HCT116 (cell line): Measurements from ENCODE around the gene TAF1. TPM values are rescaled to one million over a fixed set of nuclear protein-coding genes. Genes with fewer than 3 reads are reported as not detected.

Source experiments
- ATAC-seq: fragments of 200-7000 bp; cut with Tn5 transposase; 2 replicates; pipeline ENCODE4 v1.9.1; 2020; ENCODE audit warnings: mild to moderate bottlenecking, moderate library complexity
- BruUV-seq: library from RNA; stranded (reverse); fragments of 400-500 nt; replicated peaks from 2 replicates; lab custom pipeline; 2021; lab: Mats Ljungman, UMichigan
- CTCF ChIA-PET: fragments of 300-600 bp; sonication (Branson Sonifier 250); formaldehyde crosslinking; loops from one replicate; lab custom pipeline; 2021; ENCODE audit warnings: antibody characterized with exemption; lab: Charles Lee
- POLR2A ChIA-PET: fragments of 300-600, 350-600 bp; sonication (Branson Sonifier 250); formaldehyde crosslinking; loops from one replicate; lab custom pipeline; 2021; ENCODE audit warnings: antibody characterized with exemption; lab: Charles Lee
- RAD21 ChIA-PET, 2 experiments: fragments of 300-600 bp; sonication (Branson Sonifier 250); formaldehyde crosslinking; loops; one replicate each; lab custom pipeline; 2023; ENCODE audit warnings: low total read pairs in 2 of 2; ENCODE audit not compliant: uncharacterized antibody in 2 of 2, unreplicated experiment in 2 of 2, low non-redundant PET in 1 of 2; lab: Charles Lee
- DNase-seq: peaks from one replicate; pipeline ENCODE4 v3.0.0-alpha.2; 2010; ENCODE audit warnings: low read depth, low spot score
- H2AFZ ChIP-seq: fragments of 200-600 bp; shearing (Covaris generic), sonication (generic); 2 replicates; pipeline ENCODE4 v1.6.1; 2017; ENCODE audit warnings: low read depth, mixed run types, mixed read lengths, antibody characterized with exemption, low read length; ENCODE audit not compliant: poor library complexity, severe bottlenecking
- H3K27ac ChIP-seq: 2 replicates; pipeline ENCODE4 v1.5.1; 2012; ENCODE audit warnings: low read depth, low read length
- H3K27me3 ChIP-seq: fragments of 200-600 bp; sonication (generic); 2 replicates; pipeline ENCODE4 v1.6.1; 2016; ENCODE audit warnings: mixed run types, low read length, mixed read lengths; ENCODE audit not compliant: insufficient read depth
- H3K36me3 ChIP-seq, 2 experiments: fragments of 200-500 bp in 1 of 2; fragments of 200-600 bp in 1 of 2; sonication (Bioruptor generic) in 1 of 2; sonication (generic) in 1 of 2; 2 replicates each; pipeline versions ENCODE4 v1.5.1 to v1.6.1; 2014 to 2016; ENCODE audit warnings: low read length in 2 of 2, inconsistent platforms in 1 of 2, mixed read lengths in 1 of 2, mixed run types in 1 of 2; ENCODE audit not compliant: insufficient read depth in 2 of 2, control insufficient read depth in 1 of 2
- H3K4me1 ChIP-seq, 2 experiments: fragments of 200-600 bp in 1 of 2; sonication (generic) in 1 of 2; 2 replicates each; pipeline versions ENCODE4 v1.5.1 to v1.6.1; 2012 to 2017; ENCODE audit warnings: low read length in 2 of 2, inconsistent platforms in 1 of 2, mild to moderate bottlenecking in 1 of 2, mixed read lengths in 1 of 2, mixed run types in 1 of 2, moderate library complexity in 1 of 2; ENCODE audit not compliant: insufficient read depth in 2 of 2, control insufficient read depth in 1 of 2
- H3K4me2 ChIP-seq: fragments of 200-600 bp; sonication (generic); 2 replicates; pipeline ENCODE4 v1.6.1; 2017; ENCODE audit warnings: mixed run types, low read length, mixed read lengths
- H3K4me3 ChIP-seq, 2 experiments: fragments of 200-600 bp in 1 of 2; sonication (generic) in 1 of 2; replicated peaks in 1 of 2; 2 replicates each; pipeline ENCODE4 v1.5.1; 2011 to 2016; ENCODE audit warnings: low read length in 2 of 2, control low read depth in 1 of 2, low read depth in 1 of 2, mild to moderate bottlenecking in 1 of 2, mixed read lengths in 1 of 2, mixed run types in 1 of 2
- H3K79me2 ChIP-seq: fragments of 200-600 bp; sonication (generic); 2 replicates; pipeline ENCODE4 v1.6.1; 2017; ENCODE audit warnings: mild to moderate bottlenecking, mixed run types, low read length, moderate library complexity, mixed read lengths; ENCODE audit not compliant: insufficient read depth
- H3K9ac ChIP-seq: fragments of 200-600 bp; sonication (generic); 2 replicates; pipeline ENCODE4 v1.6.1; 2016; ENCODE audit warnings: low read length, mixed read lengths
- H3K9me2 ChIP-seq: fragments of 200-600 bp; sonication (generic), shearing (Covaris generic); 2 replicates; pipeline ENCODE4 v1.6.1; 2017; ENCODE audit warnings: mixed run types, mild to moderate bottlenecking, moderate library complexity; ENCODE audit not compliant: insufficient read depth
- H3K9me3 ChIP-seq, 2 experiments: fragments of 200-500 bp in 1 of 2; fragments of 200-600 bp in 1 of 2; sonication (Bioruptor generic) in 1 of 2; sonication (generic) in 1 of 2; 2 replicates each; pipeline ENCODE4 v1.6.1; 2014 to 2017; ENCODE audit warnings: low read length in 2 of 2, mixed read lengths in 2 of 2, inconsistent platforms in 1 of 2, low read depth in 1 of 2, mild to moderate bottlenecking in 1 of 2, mixed run types in 1 of 2, moderate library complexity in 1 of 2; ENCODE audit not compliant: control insufficient read depth in 1 of 2, insufficient read depth in 1 of 2
- H4K20me1 ChIP-seq: fragments of 200-600 bp; sonication (generic), shearing (Covaris generic); 2 replicates; pipeline ENCODE4 v1.6.1; 2017; ENCODE audit warnings: mixed run types, mild to moderate bottlenecking, moderate library complexity; ENCODE audit not compliant: insufficient read depth
- CBX3 ChIP-seq: IDR thresholded peaks from 2 replicates; pipeline ENCODE4 v1.6.1; 2012; ENCODE audit warnings: low read depth
- CEBPB ChIP-seq: IDR thresholded peaks from 2 replicates; pipeline ENCODE4 v1.6.1; 2012; ENCODE audit warnings: low read depth
- EGR1 ChIP-seq: IDR thresholded peaks from 2 replicates; pipeline ENCODE4 v1.6.1; 2012; ENCODE audit warnings: low read depth
- EZH2 ChIP-seq: fragments of 200-600 bp; sonication (generic); IDR thresholded peaks from 2 replicates; pipeline ENCODE4 v1.6.1; 2017; ENCODE audit warnings: antibody characterized with exemption, mixed run types
- EZH2phosphoT487 ChIP-seq: fragments of 200-600 bp; IDR thresholded peaks from 2 replicates; pipeline ENCODE4 v1.6.1; 2018; ENCODE audit warnings: antibody characterized with exemption, borderline replicate concordance
- FOSL1 ChIP-seq: IDR thresholded peaks from 2 replicates; pipeline ENCODE4 v1.6.1; 2012; ENCODE audit warnings: low read depth
- JUND ChIP-seq: IDR thresholded peaks from 2 replicates; pipeline ENCODE4 v1.6.1; 2012
- MAX ChIP-seq: IDR thresholded peaks from 2 replicates; pipeline ENCODE4 v1.6.1; 2012
- POLR2A ChIP-seq: IDR thresholded peaks from 2 replicates; pipeline ENCODE4 v1.7.0; 2011; ENCODE audit warnings: borderline replicate concordance; ENCODE audit not compliant: insufficient read depth, insufficient read length; ENCODE audit errors: extremely low read depth
- POLR2AphosphoS5 ChIP-seq: IDR thresholded peaks from 2 replicates; pipeline ENCODE4 v1.6.1; 2011; ENCODE audit warnings: mild to moderate bottlenecking, low read depth, low read length, moderate library complexity
- SP1 ChIP-seq: IDR thresholded peaks from 2 replicates; pipeline ENCODE4 v1.6.1; 2012; ENCODE audit warnings: low read depth
- SRF ChIP-seq: IDR thresholded peaks from 2 replicates; pipeline ENCODE4 v1.6.1; 2012; ENCODE audit warnings: low read depth
- TCF7L2 ChIP-seq: IDR thresholded peaks from 2 replicates; pipeline ENCODE4 v1.7.0; 2011; ENCODE audit warnings: borderline replicate concordance, inconsistent platforms; ENCODE audit not compliant: insufficient read depth, insufficient read length; ENCODE audit errors: extremely low read depth
- YY1 ChIP-seq: IDR thresholded peaks from 2 replicates; pipeline ENCODE4 v1.6.1; 2011; ENCODE audit warnings: low read length, low read depth, moderate library complexity, mild to moderate bottlenecking; ENCODE audit not compliant: insufficient replicate concordance; ENCODE audit errors: extremely low read depth
- ZFX ChIP-seq: fragments of 450-650 bp; IDR thresholded peaks from 2 replicates; pipeline ENCODE4 v1.6.1; 2017
- ZNF274 ChIP-seq: fragments of 200-500 bp; sonication (Bioruptor generic); IDR thresholded peaks from 2 replicates; pipeline ENCODE4 v1.6.1; 2014; ENCODE audit warnings: mild to moderate bottlenecking, low read depth, low read length, inconsistent platforms
- intact Hi-C: fragments of 100-400 bp; cut with micrococcal nuclease; formaldehyde crosslinking; loops from 2 replicates; pipeline ENCODE4 v1.10.0; 2022
- total RNA-seq: library from RNA; stranded (reverse); gene quantifications from one replicate; pipeline ENCODE4 v1.2.1, GENCODE V29; 2021; ENCODE audit not compliant: unreplicated experiment
- TF ChIP-seq, protein P1 (sequence below): IDR thresholded peaks from 2 replicates; pipeline ENCODE4 v1.6.1; 2012; ENCODE audit warnings: low read depth
- TF ChIP-seq, protein P2 (sequence below), 3 experiments: fragments of 200-600 bp in 1 of 3; sonication (generic) in 1 of 3; IDR thresholded peaks in 2 of 3; conservative IDR thresholded peaks in 1 of 3; 2 replicates each; pipeline ENCODE4 v1.5.1; 2012 to 2017; ENCODE audit warnings: low read depth in 2 of 3, low read length in 2 of 3, antibody characterized with exemption in 1 of 3, borderline replicate concordance in 1 of 3, control low read depth in 1 of 3, mild to moderate bottlenecking in 1 of 3, mixed read lengths in 1 of 3, mixed run types in 1 of 3, moderate library complexity in 1 of 3; ENCODE audit not compliant: insufficient read depth in 1 of 3
- TF ChIP-seq, protein P3 (sequence below): IDR thresholded peaks from 2 replicates; pipeline ENCODE4 v1.6.1; 2012
- TF ChIP-seq, protein P4 (sequence below): IDR thresholded peaks from 2 replicates; pipeline ENCODE4 v1.6.1; 2011; ENCODE audit warnings: mild to moderate bottlenecking, low read length, moderate library complexity; ENCODE audit not compliant: insufficient replicate concordance; ENCODE audit errors: extremely low read depth

The TAF1 gene
- total RNA-seq, 1 experiment from 2014 or later, result 27.7 TPM

- Histone ChIP-seq H2AFZ (no peak overlapping the region), H3K9me2 (no peaks in the 10 kb centered on the region), H4K20me1 (no peaks in the 10 kb centered on the region), H3K9me3 (no peaks in the 10 kb centered on the region), H3K9ac (no peak overlapping the region), H3K4me2 (no peak overlapping the region), H3K4me3 (no peak overlapping the region), H3K4me1 (no peaks in the 10 kb centered on the region), H3K27me3 (no peaks in the 10 kb centered on the region), H3K36me3 (no peaks in the 10 kb centered on the region), H3K79me2 (no peaks in the 10 kb centered on the region), H3K27ac (no peak overlapping the region)
- RAD21 ChIA-PET, result no interaction called here
- BruUV-seq, result no TSS peak
- DNase-seq (no peak), ATAC-seq (no peak)
- CTCF ChIA-PET, result no interaction called here
- intact Hi-C loops, result no loop called here
- POLR2A ChIA-PET, result no interaction called here
- TF ChIP-seq POLR2A (no peak), CEBPB (no peak), MAX (no peak), CBX3 (no peak), EGR1 (no peak), EZH2phosphoT487 (no peak), JUND (no peak), FOSL1 (no peak), SP1 (no peak), YY1 (no peak), SRF (no peak), POLR2AphosphoS5 (no peak), TCF7L2 (no peak), ZFX (no peak), ZNF274 (no peak), EZH2 (no peak)
- TF ChIP-seq, protein P1, sequence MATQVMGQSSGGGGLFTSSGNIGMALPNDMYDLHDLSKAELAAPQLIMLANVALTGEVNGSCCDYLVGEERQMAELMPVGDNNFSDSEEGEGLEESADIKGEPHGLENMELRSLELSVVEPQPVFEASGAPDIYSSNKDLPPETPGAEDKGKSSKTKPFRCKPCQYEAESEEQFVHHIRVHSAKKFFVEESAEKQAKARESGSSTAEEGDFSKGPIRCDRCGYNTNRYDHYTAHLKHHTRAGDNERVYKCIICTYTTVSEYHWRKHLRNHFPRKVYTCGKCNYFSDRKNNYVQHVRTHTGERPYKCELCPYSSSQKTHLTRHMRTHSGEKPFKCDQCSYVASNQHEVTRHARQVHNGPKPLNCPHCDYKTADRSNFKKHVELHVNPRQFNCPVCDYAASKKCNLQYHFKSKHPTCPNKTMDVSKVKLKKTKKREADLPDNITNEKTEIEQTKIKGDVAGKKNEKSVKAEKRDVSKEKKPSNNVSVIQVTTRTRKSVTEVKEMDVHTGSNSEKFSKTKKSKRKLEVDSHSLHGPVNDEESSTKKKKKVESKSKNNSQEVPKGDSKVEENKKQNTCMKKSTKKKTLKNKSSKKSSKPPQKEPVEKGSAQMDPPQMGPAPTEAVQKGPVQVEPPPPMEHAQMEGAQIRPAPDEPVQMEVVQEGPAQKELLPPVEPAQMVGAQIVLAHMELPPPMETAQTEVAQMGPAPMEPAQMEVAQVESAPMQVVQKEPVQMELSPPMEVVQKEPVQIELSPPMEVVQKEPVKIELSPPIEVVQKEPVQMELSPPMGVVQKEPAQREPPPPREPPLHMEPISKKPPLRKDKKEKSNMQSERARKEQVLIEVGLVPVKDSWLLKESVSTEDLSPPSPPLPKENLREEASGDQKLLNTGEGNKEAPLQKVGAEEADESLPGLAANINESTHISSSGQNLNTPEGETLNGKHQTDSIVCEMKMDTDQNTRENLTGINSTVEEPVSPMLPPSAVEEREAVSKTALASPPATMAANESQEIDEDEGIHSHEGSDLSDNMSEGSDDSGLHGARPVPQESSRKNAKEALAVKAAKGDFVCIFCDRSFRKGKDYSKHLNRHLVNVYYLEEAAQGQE, result no peak
- TF ChIP-seq, protein P2, sequence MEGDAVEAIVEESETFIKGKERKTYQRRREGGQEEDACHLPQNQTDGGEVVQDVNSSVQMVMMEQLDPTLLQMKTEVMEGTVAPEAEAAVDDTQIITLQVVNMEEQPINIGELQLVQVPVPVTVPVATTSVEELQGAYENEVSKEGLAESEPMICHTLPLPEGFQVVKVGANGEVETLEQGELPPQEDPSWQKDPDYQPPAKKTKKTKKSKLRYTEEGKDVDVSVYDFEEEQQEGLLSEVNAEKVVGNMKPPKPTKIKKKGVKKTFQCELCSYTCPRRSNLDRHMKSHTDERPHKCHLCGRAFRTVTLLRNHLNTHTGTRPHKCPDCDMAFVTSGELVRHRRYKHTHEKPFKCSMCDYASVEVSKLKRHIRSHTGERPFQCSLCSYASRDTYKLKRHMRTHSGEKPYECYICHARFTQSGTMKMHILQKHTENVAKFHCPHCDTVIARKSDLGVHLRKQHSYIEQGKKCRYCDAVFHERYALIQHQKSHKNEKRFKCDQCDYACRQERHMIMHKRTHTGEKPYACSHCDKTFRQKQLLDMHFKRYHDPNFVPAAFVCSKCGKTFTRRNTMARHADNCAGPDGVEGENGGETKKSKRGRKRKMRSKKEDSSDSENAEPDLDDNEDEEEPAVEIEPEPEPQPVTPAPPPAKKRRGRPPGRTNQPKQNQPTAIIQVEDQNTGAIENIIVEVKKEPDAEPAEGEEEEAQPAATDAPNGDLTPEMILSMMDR (IDR thresholded peaks at IDR 0.05 in 2 of 3, conservative IDR thresholded peaks at IDR 0.05 in 1 of 3; ENCODE audit: borderline replicate concordance in 1 of 3, insufficient read depth in 1 of 3, low read depth in 2 of 3, low read length in 2 of 3), result no peak
- TF ChIP-seq, protein P3, sequence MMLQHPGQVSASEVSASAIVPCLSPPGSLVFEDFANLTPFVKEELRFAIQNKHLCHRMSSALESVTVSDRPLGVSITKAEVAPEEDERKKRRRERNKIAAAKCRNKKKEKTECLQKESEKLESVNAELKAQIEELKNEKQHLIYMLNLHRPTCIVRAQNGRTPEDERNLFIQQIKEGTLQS, result no peak
- TF ChIP-seq, protein P4, sequence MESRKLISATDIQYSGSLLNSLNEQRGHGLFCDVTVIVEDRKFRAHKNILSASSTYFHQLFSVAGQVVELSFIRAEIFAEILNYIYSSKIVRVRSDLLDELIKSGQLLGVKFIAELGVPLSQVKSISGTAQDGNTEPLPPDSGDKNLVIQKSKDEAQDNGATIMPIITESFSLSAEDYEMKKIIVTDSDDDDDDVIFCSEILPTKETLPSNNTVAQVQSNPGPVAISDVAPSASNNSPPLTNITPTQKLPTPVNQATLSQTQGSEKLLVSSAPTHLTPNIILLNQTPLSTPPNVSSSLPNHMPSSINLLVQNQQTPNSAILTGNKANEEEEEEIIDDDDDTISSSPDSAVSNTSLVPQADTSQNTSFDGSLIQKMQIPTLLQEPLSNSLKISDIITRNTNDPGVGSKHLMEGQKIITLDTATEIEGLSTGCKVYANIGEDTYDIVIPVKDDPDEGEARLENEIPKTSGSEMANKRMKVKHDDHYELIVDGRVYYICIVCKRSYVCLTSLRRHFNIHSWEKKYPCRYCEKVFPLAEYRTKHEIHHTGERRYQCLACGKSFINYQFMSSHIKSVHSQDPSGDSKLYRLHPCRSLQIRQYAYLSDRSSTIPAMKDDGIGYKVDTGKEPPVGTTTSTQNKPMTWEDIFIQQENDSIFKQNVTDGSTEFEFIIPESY, result no peak
These were observed 73.7 kb downstream of the TAF1 start for GRCh38 chrX:71439896-71440295.
